NCI-H2196 (cell line): Measurements from ENCODE around the gene CLK4.

ENCODE experiments used
- DNase-seq: peaks from one replicate; lab custom pipeline; 2025; ENCODE audit not compliant: unreplicated experiment; lab: John Stamatoyannopoulos, UW

The CLK4 gene

GRCh38 chr5:178554311-178554710 is 72.5 kb downstream of the CLK4 start:
- DNase-seq = no peak

- no peak for DNase-seq
These were observed 73.3 kb downstream of the CLK4 start for GRCh38 chr5:178553517-178553916.
